HepG2 (cell line): Measurements from ENCODE around the gene ARL15. TPM values are rescaled to one million over a fixed set of nuclear protein-coding genes. Genes with fewer than 3 reads are reported as not detected.

Source experiments
- ATAC-seq: fragments of 200-7000 bp; cut with Tn5 transposase; 3 replicates; pipeline ENCODE4 v1.9.1; 2020; ENCODE audit warnings: mild to moderate bottlenecking, moderate library complexity
- BruUV-seq: library from RNA; stranded (reverse); fragments of 400-500 nt; replicated peaks from 2 replicates; lab custom pipeline; 2021; lab: Mats Ljungman, UMichigan
- CTCF ChIA-PET: fragments of 300-600 bp; formaldehyde crosslinking; extraction: SDS; loops from one replicate; lab custom pipeline; 2021; ENCODE audit warnings: low total read pairs, inconsistent platforms, low intra/inter-chr PET ratio; lab: Yijun Ruan, JAX
- POLR2A ChIA-PET: fragments of 350-600 bp; sonication (Branson Sonifier 250); formaldehyde crosslinking; loops from one replicate; lab custom pipeline; 2020; ENCODE audit warnings: antibody characterized with exemption, inconsistent platforms; lab: Yijun Ruan, JAX
- DNase-seq: peaks from one replicate; pipeline ENCODE4 v3.0.0-alpha.2; 2015; ENCODE audit warnings: low spot score
- FAIRE-seq: peaks from 3 replicates; lab custom pipeline; 2011; peaks lifted over from hg19 to GRCh38; lab: Jason Lieb, UNC
- H2AFZ ChIP-seq: one replicate; pipeline ENCODE4 v1.6.1; 2011; ENCODE audit warnings: low read length, inconsistent platforms
- H3K27ac ChIP-seq: fragments of 300-600 bp; 3 replicates; pipeline ENCODE4 v1.8.0; 2011; ENCODE audit warnings: mixed run types, mild to moderate bottlenecking, mixed read lengths, low read length, inconsistent platforms; ENCODE audit not compliant: insufficient read depth; ENCODE audit errors: extremely low read length
- H3K27me3 ChIP-seq, 2 experiments: fragments of 200-600 bp in 1 of 2; 2 replicates in 1 of 2; 3 replicates in 1 of 2; pipeline versions ENCODE4 v1.6.0 to v1.8.0; 2011; ENCODE audit warnings: low read length in 2 of 2, mild to moderate bottlenecking in 2 of 2, moderate library complexity in 2 of 2, inconsistent platforms in 1 of 2; ENCODE audit not compliant: insufficient read depth in 2 of 2, control insufficient read depth in 1 of 2
- H3K36me3 ChIP-seq, 2 experiments: fragments of 200-600 bp in 1 of 2; replicated peaks in 1 of 2; 2 replicates in 1 of 2; 3 replicates in 1 of 2; pipeline versions ENCODE4 v1.5.1 to v1.8.0; 2011; ENCODE audit warnings: low read length in 2 of 2, inconsistent platforms in 1 of 2; ENCODE audit not compliant: insufficient read depth in 2 of 2, control insufficient read depth in 1 of 2
- H3K4me1 ChIP-seq: 2 replicates; pipeline ENCODE4 v1.5.1; 2012; ENCODE audit warnings: low read length, inconsistent platforms; ENCODE audit not compliant: insufficient read depth
- H3K4me2 ChIP-seq: 2 replicates; pipeline ENCODE4 v1.6.0; 2011; ENCODE audit warnings: low read depth, low read length, inconsistent platforms
- H3K4me3 ChIP-seq, 3 experiments: fragments of 200-600 bp in 1 of 3; sonication (generic), shearing (Covaris generic) in 1 of 3; replicated peaks in 1 of 3; 2 replicates each; pipeline ENCODE4 v1.5.1; 2011 to 2016; ENCODE audit warnings: low read length in 3 of 3, inconsistent platforms in 2 of 3, low read depth in 2 of 3, mild to moderate bottlenecking in 2 of 3, control low read depth in 1 of 3, mixed read lengths in 1 of 3; ENCODE audit not compliant: insufficient read depth in 1 of 3
- H3K79me2 ChIP-seq: one replicate; pipeline ENCODE4 v1.6.1; 2011; ENCODE audit warnings: low read length, inconsistent platforms; ENCODE audit not compliant: insufficient read depth
- H3K9ac ChIP-seq: 2 replicates; pipeline ENCODE4 v1.6.0; 2011; ENCODE audit warnings: mild to moderate bottlenecking, low read depth, low read length, inconsistent platforms; ENCODE audit not compliant: insufficient read depth
- H3K9me3 ChIP-seq: 2 replicates; pipeline ENCODE4 v1.5.1; 2012; ENCODE audit warnings: mild to moderate bottlenecking, low read length
- H4K20me1 ChIP-seq: 2 replicates; pipeline ENCODE4 v1.6.0; 2011; ENCODE audit warnings: inconsistent platforms, mild to moderate bottlenecking, low read length, moderate library complexity; ENCODE audit not compliant: insufficient read depth
- CBX2 ChIP-seq, 2 experiments: fragments of 200-600 bp in 1 of 2; sonication (generic); formaldehyde crosslinking in 1 of 2; IDR thresholded peaks; 2 replicates each; pipeline versions ENCODE4 v1.7.0 to v1.8.1; 2018 to 2022; ENCODE audit warnings: low read depth in 2 of 2, low read length in 1 of 2, mild to moderate bottlenecking in 1 of 2, missing genetic modification reagents in 1 of 2
- CSRNP2 ChIP-seq: sonication (generic); formaldehyde crosslinking; conservative IDR thresholded peaks from 2 replicates; pipeline ENCODE4 v1.8.0; 2022; ENCODE audit warnings: low read depth, missing genetic modification reagents
- KLF6 ChIP-seq: IDR thresholded peaks from 2 replicates; pipeline ENCODE4 v1.8.0; 2016; ENCODE audit warnings: missing biosample characterization, missing genetic modification reagents
- LRRFIP1 ChIP-seq: sonication (generic); formaldehyde crosslinking; conservative IDR thresholded peaks from 2 replicates; pipeline ENCODE4 v1.4.0; 2020; ENCODE audit warnings: missing genetic modification reagents
- MZF1 ChIP-seq: sonication (generic); formaldehyde crosslinking; IDR thresholded peaks from 2 replicates; pipeline ENCODE4 v1.8.1; 2023; ENCODE audit warnings: mild to moderate bottlenecking, missing genetic modification reagents, borderline replicate concordance
- NFYB ChIP-seq: sonication (generic); formaldehyde crosslinking; IDR thresholded peaks from 2 replicates; pipeline ENCODE4 v1.4.0; 2020; ENCODE audit warnings: missing genetic modification reagents
- RBFOX2 ChIP-seq: fragments of 200-400 bp; formaldehyde crosslinking; IDR thresholded peaks from 2 replicates; pipeline ENCODE4 v1.6.1; 2017; ENCODE audit warnings: low read depth, mild to moderate bottlenecking, low read length
- SCMH1 ChIP-seq: sonication (generic); formaldehyde crosslinking; IDR thresholded peaks from 2 replicates; pipeline ENCODE4 v1.9.0; 2021; ENCODE audit warnings: missing genetic modification reagents, mild to moderate bottlenecking, borderline replicate concordance
- SRSF4 ChIP-seq: fragments of 200-400 bp; formaldehyde crosslinking; IDR thresholded peaks from one replicate; pipeline ENCODE4 v1.6.1; 2018; ENCODE audit warnings: mild to moderate bottlenecking, low read depth, low read length, moderate library complexity; ENCODE audit not compliant: poor library complexity, severe bottlenecking
- SYNCRIP ChIP-seq: fragments of 200-400 bp; formaldehyde crosslinking; IDR thresholded peaks from 2 replicates; pipeline ENCODE4 v1.6.1; 2018; ENCODE audit warnings: mild to moderate bottlenecking, low read depth, low read length; ENCODE audit not compliant: insufficient read depth
- TRIM24 ChIP-seq: sonication (generic); formaldehyde crosslinking; IDR thresholded peaks from 2 replicates; pipeline ENCODE4 v1.8.0; 2022; ENCODE audit warnings: mild to moderate bottlenecking, missing genetic modification reagents
- ZNF296 ChIP-seq: sonication (generic); formaldehyde crosslinking; conservative IDR thresholded peaks from 2 replicates; pipeline ENCODE4 v1.5.0; 2020; ENCODE audit warnings: mild to moderate bottlenecking, missing genetic modification reagents
- ZNF775 ChIP-seq: sonication (generic); formaldehyde crosslinking; IDR thresholded peaks from 2 replicates; pipeline ENCODE4 v1.4.0; 2020; ENCODE audit warnings: missing genetic modification reagents, mild to moderate bottlenecking, moderate library complexity, borderline replicate concordance
- WGBS: methylation state at CpG from one replicate; pipeline ENCODE4 v1.1.6; 2017; ENCODE audit warnings: low lambda C conversion rate; 5-methylcytosine and 5-hydroxymethylcytosine counted together
- in situ Hi-C: cut with HindIII; loops from 2 replicates; pipeline ENCODE4 v1.10.0; 2017; ENCODE audit warnings: low pct_unique_long_range_greater_than_20kb; ENCODE audit not compliant: extremely low pct_ligation_motif_present
- intact Hi-C: fragments of 100-400 bp; cut with micrococcal nuclease; formaldehyde crosslinking; loops from one replicate; pipeline ENCODE4 v1.10.0; 2022; ENCODE audit not compliant: unreplicated experiment
- polyA plus RNA-seq, 8 experiments: library from polyadenylated mRNA; depleted of rRNA in 3 of 8; stranded (reverse) in 7 of 8; unstranded in 1 of 8; fragments of >200 nt; fragmentation: Illumina TruSeq in 4 of 8; extraction: Trizol in 4 of 8; gene quantifications; 2 replicates each; pipeline versions ENCODE4 v1.2.1 to v1.2.3, GENCODE V29; 2011 to 2016; ENCODE audit warnings: low read depth in 4 of 8, missing spikeins in 1 of 8, mixed read lengths in 1 of 8; ENCODE audit not compliant: insufficient read depth in 1 of 8
- total RNA-seq, 5 experiments: library from RNA; depleted of rRNA; stranded (reverse); fragments of >200 nt; fragmentation: Illumina TruSeq; extraction: Trizol; gene quantifications; 2 replicates each; pipeline ENCODE4 v1.2.3, GENCODE V29; 2016; ENCODE audit warnings: low read depth in 1 of 5
- TF ChIP-seq, protein P1 (sequence below): sonication (generic); formaldehyde crosslinking; IDR thresholded peaks from 2 replicates; pipeline ENCODE4 v1.4.0; 2020; ENCODE audit warnings: low read depth, missing genetic modification reagents
- TF ChIP-seq, protein P2 (sequence below): sonication (generic); formaldehyde crosslinking; IDR thresholded peaks from 2 replicates; pipeline ENCODE4 v1.9.0; 2022; ENCODE audit warnings: missing genetic modification reagents, mild to moderate bottlenecking, borderline replicate concordance

Gene ARL15
- total and polyA plus RNA-seq, 2 of the 13 experiments (the other 11 are each of a cell fraction or from before 2014, with no cell fraction given): 2.5 to 7.7 TPM

DNA sequence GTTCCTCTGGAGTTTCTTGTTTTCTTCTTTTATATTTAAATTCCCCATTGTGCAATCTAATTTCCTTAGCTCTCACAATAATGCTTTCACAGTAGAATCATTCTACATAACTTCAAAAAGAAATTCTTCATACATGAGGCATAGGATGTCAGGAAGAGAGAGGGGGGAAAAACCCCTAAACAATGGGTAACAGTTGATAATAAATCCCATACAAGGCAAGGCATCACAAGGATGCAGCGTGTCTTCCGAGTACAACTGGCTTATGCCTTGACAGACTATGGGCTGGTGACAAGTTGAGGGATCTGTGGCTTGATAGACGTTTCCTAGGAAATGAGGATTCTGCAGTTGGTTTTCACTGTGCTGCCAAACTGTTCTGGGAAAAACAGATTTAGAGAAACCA, 247.4 kb downstream of the ARL15 start:
- no peak overlapping the region for H2AFZ ChIP-seq
- no peaks in the 10 kb centered on the region for H4K20me1 ChIP-seq
- in situ Hi-C loops (loop anchor here (25.0 kb wide), 1 partner anchor 626 kb away; no protein-coding TSS in a partner anchor), intact Hi-C loops (loop anchor here (5.0 to 10.0 kb wide), 2 partner anchors 152 to 586 kb away; no protein-coding TSS in a partner anchor)
- ATAC-seq: no peak
- H3K4me3 ChIP-seq: no peak overlapping the region
- no peaks in the 10 kb centered on the region for H3K9me3 ChIP-seq
- FAIRE-seq: no peak
- POLR2A ChIA-PET: no interaction called here
- no peak overlapping the region for H3K4me2 ChIP-seq
- H3K36me3 ChIP-seq: no peaks in the 10 kb centered on the region
- DNase-seq: no peak
- H3K4me1 ChIP-seq: no peaks in the 10 kb centered on the region
- no TSS peak for BruUV-seq
- H3K27me3 ChIP-seq: no peaks in the 10 kb centered on the region
- no peak overlapping the region for H3K9ac ChIP-seq
- WGBS: 58% methylated on average over 3 of the region's 3 CpGs
- no peak overlapping the region for H3K27ac ChIP-seq
- CTCF ChIA-PET: no interaction called here
- H3K79me2 ChIP-seq: no peaks in the 10 kb centered on the region
- TF ChIP-seq SCMH1: no peak
- TF ChIP-seq MZF1 (CRISPR knock-in tag): no peak
- no peak for TF ChIP-seq NFYB
- TF ChIP-seq ZNF775 (CRISPR knock-in tag): no peak
- no peak for TF ChIP-seq ZNF296 (CRISPR knock-in tag)
- TF ChIP-seq CSRNP2 (CRISPR knock-in tag): no peak
- TF ChIP-seq RBFOX2: no peak
- no peak for TF ChIP-seq TRIM24
- no peak for TF ChIP-seq KLF6
- TF ChIP-seq, protein P1, sequence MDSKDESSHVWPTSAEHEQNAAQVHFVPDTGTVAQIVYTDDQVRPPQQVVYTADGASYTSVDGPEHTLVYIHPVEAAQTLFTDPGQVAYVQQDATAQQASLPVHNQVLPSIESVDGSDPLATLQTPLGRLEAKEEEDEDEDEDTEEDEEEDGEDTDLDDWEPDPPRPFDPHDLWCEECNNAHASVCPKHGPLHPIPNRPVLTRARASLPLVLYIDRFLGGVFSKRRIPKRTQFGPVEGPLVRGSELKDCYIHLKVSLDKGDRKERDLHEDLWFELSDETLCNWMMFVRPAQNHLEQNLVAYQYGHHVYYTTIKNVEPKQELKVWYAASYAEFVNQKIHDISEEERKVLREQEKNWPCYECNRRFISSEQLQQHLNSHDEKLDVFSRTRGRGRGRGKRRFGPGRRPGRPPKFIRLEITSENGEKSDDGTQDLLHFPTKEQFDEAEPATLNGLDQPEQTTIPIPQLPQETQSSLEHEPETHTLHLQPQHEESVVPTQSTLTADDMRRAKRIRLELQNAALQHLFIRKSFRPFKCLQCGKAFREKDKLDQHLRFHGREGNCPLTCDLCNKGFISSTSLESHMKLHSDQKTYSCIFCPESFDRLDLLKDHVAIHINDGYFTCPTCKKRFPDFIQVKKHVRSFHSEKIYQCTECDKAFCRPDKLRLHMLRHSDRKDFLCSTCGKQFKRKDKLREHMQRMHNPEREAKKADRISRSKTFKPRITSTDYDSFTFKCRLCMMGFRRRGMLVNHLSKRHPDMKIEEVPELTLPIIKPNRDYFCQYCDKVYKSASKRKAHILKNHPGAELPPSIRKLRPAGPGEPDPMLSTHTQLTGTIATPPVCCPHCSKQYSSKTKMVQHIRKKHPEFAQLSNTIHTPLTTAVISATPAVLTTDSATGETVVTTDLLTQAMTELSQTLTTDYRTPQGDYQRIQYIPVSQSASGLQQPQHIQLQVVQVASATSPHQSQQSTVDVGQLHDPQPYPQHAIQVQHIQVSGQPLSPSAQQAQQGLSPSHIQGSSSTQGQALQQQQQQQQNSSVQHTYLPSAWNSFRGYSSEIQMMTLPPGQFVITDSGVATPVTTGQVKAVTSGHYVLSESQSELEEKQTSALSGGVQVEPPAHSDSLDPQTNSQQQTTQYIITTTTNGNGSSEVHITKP (CRISPR knock-in tag): no peak
- no peak for TF ChIP-seq LRRFIP1
- no peak for TF ChIP-seq SYNCRIP
- no peak for TF ChIP-seq CBX2 (IDR thresholded peaks at IDR 0.05; ENCODE audit: low read depth, low read length)
- TF ChIP-seq CBX2 (CRISPR knock-in tag; IDR thresholded peaks at IDR 0.05; ENCODE audit: low read depth): no peak
- TF ChIP-seq SRSF4: no peak
- TF ChIP-seq, protein P2, sequence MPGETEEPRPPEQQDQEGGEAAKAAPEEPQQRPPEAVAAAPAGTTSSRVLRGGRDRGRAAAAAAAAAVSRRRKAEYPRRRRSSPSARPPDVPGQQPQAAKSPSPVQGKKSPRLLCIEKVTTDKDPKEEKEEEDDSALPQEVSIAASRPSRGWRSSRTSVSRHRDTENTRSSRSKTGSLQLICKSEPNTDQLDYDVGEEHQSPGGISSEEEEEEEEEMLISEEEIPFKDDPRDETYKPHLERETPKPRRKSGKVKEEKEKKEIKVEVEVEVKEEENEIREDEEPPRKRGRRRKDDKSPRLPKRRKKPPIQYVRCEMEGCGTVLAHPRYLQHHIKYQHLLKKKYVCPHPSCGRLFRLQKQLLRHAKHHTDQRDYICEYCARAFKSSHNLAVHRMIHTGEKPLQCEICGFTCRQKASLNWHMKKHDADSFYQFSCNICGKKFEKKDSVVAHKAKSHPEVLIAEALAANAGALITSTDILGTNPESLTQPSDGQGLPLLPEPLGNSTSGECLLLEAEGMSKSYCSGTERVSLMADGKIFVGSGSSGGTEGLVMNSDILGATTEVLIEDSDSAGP (CRISPR knock-in tag): no peak
